Non-pigmented ciliary epithelial cell (primary cell): Measurements from ENCODE around the gene NR1D2.
"Not testable (repeated sequence)": the region's sequence is repeated elsewhere in the genome, so short reads cannot be mapped to it uniquely, and the experiment has no call there.

Source experiments
- DNase-seq: peaks from one replicate; pipeline ENCODE4 v3.0.0-alpha.2; 2010; ENCODE audit warnings: low read depth

Gene NR1D2

DNA sequence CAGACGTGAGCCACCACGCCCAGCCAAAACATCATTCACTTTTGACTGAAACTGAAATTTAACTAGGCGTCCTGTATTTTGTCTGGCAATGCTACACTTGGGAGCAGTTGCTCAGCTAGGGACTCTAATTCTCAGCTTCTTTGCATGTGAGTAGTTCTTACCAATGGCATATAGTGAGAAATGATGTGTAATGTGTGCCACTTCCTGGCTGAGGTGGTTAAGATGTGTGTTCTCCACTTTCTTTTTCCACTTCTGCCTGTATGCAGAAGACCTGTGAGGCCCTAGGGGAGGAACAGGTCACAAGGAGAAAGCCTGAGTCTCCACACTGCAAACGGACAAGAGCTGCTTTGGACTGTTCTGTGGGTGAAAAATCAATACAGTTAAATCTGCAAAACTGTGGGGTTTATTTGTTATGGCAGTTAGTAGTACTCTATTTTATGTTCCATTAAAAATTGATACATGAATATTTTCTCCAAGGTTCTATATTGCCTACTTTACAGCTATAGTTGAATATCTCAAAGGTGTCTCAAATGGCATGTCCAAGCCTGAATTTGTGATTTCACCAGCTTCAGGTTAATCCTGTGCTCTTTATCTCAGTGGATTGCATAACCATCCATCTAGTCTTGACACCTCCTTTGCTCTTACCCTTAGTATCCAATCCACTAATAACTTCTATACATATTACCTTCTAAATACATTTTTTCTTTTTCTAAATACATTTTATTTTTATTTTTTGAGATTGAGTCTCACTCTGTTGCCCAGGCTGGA, 59.3 kb downstream of the NR1D2 start:
- DNase-seq, result no peak

DNA sequence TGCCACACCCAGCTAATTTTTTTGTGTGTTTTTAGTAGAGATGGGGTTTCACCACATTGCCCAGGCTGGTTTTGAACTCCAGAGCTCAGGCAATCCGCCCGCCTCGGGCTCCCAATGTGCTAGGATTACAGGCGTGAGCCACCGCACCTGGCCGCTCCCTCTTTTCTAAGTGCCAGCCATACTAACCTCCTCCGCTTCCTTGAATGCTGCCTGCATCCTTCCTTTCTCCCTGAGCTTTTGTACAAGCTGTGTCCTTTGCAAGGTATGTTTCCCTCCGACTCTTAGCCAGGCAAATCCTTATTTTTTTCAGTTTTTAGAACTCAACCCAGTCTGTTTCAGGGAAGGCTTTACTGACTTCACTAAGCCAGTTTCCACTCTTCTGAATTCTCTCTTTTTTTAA, 60.6 kb downstream of the NR1D2 start:
- DNase-seq, result no peak

DNA sequence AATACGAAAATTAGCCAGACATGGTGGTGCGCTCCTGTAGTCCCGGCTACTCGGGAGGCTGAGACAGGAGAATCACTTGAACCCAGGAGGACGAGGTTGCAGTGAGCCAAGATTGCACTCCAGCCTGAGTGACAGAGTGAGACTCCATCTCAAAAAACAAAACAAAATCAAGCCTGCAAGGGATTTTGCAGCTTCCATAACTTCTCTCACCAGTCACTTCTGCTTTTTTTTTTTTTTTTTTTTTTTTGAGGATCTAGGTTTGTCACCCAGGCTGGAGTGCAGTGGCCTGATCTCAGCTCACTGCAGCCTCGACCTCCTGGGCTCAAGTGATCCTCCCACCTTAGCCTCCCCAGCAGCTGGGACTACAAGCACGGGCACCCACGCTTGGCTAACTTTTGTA, 65.7 kb downstream of the NR1D2 start:
- DNase-seq, result not testable (repeated sequence)

DNA sequence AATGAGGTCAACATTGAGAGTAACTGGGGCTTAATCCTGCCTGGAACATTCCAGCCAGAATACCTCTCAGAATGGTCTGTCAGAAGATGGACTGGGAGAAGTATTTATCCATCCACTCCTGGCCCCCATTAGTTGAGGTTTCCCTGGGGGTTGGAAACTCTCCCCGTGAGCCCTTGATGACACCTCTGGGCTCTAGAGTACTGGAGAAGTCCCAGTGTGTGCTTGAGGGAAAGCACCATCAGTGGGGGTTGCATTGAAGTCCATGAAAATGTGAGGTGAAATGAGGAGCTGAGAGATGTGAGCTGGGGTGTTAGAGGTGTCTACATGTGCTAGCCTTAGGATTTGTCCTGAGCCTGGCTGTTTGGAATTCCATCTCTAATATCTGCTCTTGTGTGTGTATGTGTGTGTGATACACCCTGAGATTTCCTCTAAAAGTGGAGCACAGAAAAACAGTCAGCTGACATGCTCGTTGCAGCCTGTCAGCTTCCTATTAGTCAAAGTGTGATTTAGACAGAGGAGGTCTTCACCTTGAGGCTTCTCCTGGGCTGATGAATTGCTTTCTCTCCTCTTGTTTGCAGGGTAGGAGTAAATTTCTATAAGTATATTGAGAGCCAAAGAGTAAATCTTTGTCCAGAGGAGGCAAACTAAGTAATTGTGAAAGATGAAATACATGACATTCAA, 67.6 kb downstream of the NR1D2 start:
- no peak for DNase-seq

DNA sequence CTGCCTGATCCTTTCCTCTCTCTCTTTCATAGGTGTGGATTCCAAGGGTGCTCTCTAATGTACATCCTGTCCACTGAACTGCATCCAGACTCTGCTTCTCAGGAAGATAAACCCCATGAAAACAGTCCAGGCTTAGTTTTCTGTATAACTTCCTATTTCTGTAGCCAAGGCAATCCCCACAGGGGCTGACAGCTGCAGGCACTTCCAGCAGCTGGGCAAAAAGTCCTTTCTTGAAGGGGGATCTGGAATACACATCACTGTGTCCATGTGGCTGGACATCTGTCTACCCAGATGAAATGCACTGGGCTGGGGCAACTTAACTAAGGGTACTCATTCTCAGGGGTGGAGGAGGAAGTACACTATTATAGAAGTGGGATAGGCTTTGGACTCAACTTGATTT, 72.2 kb downstream of the NR1D2 start:
- no peak for DNase-seq

DNA sequence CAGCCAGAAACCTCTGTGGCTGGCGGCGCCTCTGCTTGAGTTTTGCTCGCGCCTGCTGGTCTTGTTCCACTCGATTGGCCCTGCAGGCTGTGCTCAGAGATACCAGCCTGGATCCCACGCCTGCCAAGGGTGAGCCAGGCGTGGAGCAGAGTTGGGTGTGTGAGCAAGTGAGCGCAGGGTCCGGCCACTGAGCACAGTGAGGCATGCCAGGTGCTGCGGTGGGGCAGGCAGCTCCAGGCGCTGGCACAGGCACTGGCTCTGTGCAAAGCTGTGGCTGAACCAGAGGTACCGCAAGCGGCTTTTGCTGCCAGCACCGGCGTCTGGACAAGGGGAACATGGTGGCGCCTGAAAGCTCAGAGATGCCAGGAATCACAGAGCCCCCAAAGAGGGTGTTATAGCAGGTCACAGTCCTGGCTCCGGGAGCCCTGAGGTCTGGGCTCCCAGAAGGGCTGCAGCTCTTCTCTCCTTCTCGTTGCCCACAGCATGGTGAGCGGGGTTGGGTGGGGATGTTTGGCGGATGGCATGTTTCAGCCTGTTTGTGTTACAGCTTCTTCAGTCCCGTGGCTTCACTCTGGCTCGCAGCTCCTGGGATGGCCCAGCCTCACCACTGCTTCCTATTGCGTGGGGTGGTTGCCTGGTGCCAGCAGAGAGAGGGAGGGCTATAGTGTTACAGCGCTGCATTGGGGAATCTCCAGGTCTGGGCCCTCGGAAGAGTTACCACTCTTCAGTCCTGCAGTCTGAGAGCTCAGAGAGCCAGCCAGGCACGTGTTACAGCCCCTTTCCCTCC, 73.9 kb downstream of the NR1D2 start:
- DNase-seq, result no peak

DNA sequence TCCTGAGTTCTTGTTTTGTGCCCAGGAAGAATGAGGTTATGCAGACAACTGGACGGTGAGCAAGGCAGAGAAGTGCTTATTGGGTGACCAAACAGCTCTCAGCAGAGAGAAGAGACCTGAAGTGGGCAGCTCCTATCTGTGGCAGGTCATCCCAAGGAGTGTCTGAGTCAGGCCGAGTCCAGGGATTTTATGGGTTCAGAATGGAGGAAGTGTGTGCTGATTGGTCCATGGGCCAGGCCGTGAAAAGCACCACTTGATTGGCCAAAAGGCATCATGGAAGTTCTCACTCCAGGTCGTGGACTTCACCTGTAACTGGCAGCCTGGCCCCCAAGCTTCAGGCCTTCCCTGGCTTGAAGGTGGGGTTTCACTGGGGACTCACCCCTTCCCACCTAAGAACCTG, 74.5 kb downstream of the NR1D2 start:
- DNase-seq, result no peak

DNA sequence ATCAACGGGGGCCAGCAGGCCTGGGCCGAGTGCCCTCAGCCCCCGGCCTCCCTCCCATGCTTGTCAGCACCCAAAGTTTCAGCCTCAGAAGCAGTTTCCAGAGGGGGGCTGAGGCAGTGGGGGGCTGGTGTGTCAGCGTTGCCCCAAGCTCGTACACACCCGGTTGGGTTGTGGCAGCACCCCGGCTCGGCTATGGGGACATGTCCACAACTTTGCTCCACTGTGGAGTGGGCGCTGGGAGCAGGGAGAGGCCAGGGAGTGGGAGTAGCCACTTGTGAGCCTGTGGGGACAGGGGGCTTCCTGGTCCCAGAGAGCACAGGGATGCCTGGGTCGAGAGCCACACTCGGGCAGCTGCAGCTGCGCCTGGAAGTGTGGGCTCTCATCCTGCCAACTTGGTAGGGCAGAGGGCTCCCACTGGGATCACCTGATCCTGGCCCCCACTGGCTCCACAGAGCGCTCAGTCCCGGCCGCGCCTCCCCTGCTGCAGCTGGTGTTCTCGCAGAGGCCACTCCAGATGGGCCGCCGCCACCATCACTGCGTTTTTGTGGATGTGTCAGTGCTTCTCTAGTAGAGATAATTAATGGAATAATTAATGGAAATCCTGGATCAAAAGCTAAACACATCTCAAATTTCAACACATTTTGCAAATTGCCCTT, 75.1 kb downstream of the NR1D2 start:
- no peak for DNase-seq

DNA sequence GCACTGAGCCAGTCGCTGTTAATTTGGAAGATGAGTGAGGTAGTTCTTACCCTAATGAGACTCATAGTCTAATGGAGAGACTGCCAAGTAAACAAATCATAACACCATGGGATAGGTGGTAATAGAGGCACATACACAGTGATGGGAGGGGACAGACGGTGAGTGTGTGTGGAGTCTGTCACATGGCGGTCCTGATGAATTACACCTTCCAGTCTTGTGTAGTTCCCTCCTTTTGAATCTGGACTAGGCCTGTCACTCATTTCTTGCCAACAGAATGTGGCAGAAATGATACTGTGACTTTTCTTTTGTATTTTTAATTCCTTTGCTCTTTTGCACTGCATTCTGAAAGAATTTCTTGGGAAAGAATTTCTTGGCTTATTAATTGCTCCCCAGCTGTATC, 78.1 kb downstream of the NR1D2 start:
- DNase-seq, result no peak

DNA sequence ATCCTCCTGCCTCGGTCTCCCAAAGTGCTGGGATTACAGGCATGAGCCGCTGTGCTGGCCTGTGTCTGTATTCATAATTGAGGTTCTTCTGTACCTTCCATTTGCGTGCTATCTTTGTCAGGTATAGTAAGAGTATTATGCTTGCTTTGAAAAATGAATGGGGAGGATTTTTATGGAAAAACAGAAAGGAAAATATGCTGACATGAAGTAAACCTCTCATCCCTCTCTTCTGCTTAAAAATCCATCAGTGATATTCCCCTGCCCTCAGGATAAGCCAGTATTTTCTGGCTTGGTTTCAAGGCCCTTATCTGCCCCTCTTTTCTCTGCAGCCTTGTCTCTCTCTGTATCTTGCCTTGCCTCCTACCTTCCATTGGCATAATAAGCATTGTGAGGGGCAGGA, 80.7 kb downstream of the NR1D2 start:
- DNase-seq, result no peak

DNA sequence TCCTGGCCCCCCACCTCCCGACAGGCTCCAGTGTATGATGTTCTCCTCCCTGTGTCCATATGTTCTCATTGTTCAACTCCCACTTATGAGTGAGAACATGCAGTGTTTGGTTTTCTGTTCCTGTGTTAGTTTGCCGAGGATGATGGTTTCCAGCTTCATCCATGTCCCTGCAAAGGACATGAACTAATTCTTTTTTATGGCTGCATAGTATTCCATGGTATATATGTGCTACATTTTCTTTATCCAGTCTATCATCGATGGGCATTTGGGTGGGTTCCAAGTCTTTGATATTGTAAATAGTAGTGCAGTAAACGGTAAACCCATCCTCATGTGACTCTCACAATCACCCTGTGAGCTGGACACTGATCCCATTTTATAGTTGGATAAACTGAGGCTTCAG, 81.6 kb downstream of the NR1D2 start:
- DNase-seq, result not testable (repeated sequence)

DNA sequence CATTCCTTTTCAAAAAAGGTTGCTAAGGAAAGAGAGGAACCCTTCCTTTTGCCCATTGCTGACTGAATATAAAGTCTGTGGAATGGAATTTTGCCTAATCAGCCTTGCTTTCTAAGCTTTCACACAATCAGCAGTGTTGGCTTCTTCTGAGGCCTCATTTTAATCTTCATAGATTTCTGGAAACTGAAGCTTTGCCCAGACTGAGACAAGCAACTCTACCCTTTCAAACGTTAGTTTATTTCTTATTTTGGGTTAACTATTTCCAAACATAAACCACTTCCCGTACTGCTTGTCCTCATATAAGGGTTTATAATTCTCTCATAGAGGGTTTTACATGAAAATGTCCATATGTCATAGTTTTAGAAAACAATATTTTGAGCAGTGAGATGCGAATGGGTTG, 82.9 kb downstream of the NR1D2 start:
- no peak for DNase-seq
